Ascending aorta (tissue), 2 donors: Measurements from ENCODE around the gene TNFRSF8. TPM values are rescaled to one million over a fixed set of nuclear protein-coding genes. Genes with fewer than 3 reads are reported as not detected.

ENCODE experiments used
- DNase-seq, 2 donors: peaks; one replicate each; pipeline ENCODE4 v3.0.0-alpha.2; 2019; ENCODE audit warnings: low spot score in 2 of 2
- H3K27ac ChIP-seq, 2 donors: fragments of 200-600 bp; sonication (generic); one replicate each; pipeline ENCODE4 v1.5.1; 2016 to 2017; ENCODE audit warnings: mild to moderate bottlenecking in 1 of 2
- H3K27me3 ChIP-seq: fragments of 200-600 bp; sonication (generic); one replicate; pipeline ENCODE4 v1.5.1; 2017
- H3K36me3 ChIP-seq, 2 donors: fragments of 200-600 bp; sonication (generic); one replicate each; pipeline ENCODE4 v1.5.1; 2016
- H3K4me1 ChIP-seq, 2 donors: fragments of 200-600 bp; sonication (generic); one replicate each; pipeline ENCODE4 v1.5.1; 2016 to 2017; ENCODE audit warnings: mild to moderate bottlenecking in 1 of 2
- H3K4me3 ChIP-seq, 2 donors: fragments of 200-600 bp; sonication (generic); one replicate each; pipeline ENCODE4 v1.5.1; 2016 to 2017; ENCODE audit warnings: mild to moderate bottlenecking in 1 of 2
- H3K9me3 ChIP-seq, 2 donors: fragments of 200-600 bp; sonication (generic); one replicate each; pipeline ENCODE4 v1.5.1; 2016
- CTCF ChIP-seq, 3 experiments: fragments of 200-600 bp in 2 of 3; fragments of 450-650 bp in 1 of 3; sonication (generic) in 2 of 3; IDR thresholded peaks; one replicate each; pipeline ENCODE4 v1.5.1; 2016 to 2019; ENCODE audit warnings: antibody characterized with exemption in 3 of 3, mild to moderate bottlenecking in 1 of 3, moderate library complexity in 1 of 3
- intact Hi-C: fragments of 100-400 bp; cut with DNase I; formaldehyde crosslinking; loops from one replicate; pipeline ENCODE4 v1.15.1; 2023
- total RNA-seq: library from RNA; depleted of rRNA; stranded (reverse); fragments of >200 nt; gene quantifications from one replicate; pipeline ENCODE4 v1.1.0, GENCODE V29; 2016

Gene TNFRSF8
- total RNA-seq, 1 donor from 2014 or later, result 22.8 TPM

GRCh38 chr1:12078575-12078937 is 15.5 kb downstream of the TNFRSF8 start:
- Histone ChIP-seq H3K27ac (no peak overlapping the region), H3K4me1 (no peaks in the 10 kb centered on the region), H3K9me3 (no peaks in the 10 kb centered on the region), H3K36me3 (no peaks in the 10 kb centered on the region), H3K27me3 (no peaks in the 10 kb centered on the region), H3K4me3 (no peak overlapping the region)
- no peak for TF ChIP-seq CTCF (IDR thresholded peaks at IDR 0.05)
- intact Hi-C loops, result no loop called here
- DNase-seq, result no peak

GRCh38 chr1:12078938-12079861 is 16.1 kb downstream of the TNFRSF8 start:
- TF ChIP-seq CTCF (IDR thresholded peaks at IDR 0.05), result peak in 2 of 3 experiments; percentile 6 to 42
- Histone ChIP-seq H3K4me3 (no peak overlapping the region), H3K4me1 (no peaks in the 10 kb centered on the region), H3K36me3 (no peaks in the 10 kb centered on the region), H3K27ac (no peak overlapping the region), H3K27me3 (no peaks in the 10 kb centered on the region), H3K9me3 (no peaks in the 10 kb centered on the region)
- no peak for DNase-seq
- intact Hi-C loops, result no loop called here

GRCh38 chr1:12080156-12080555 is 17.1 kb downstream of the TNFRSF8 start:
- Histone ChIP-seq H3K27me3 (no peaks in the 10 kb centered on the region), H3K36me3 (no peaks in the 10 kb centered on the region), H3K9me3 (no peaks in the 10 kb centered on the region), H3K4me1 (no peaks in the 10 kb centered on the region), H3K27ac (no peak overlapping the region), H3K4me3 (no peak overlapping the region)
- no peak for DNase-seq
- no peak for TF ChIP-seq CTCF (IDR thresholded peaks at IDR 0.05)
- intact Hi-C loops, result no loop called here

GRCh38 chr1:12080773-12081556 is 17.9 kb downstream of the TNFRSF8 start:
- Histone ChIP-seq H3K4me3 (no peak overlapping the region), H3K9me3 (no peaks in the 10 kb centered on the region), H3K4me1 (no peaks in the 10 kb centered on the region), H3K27me3 (no peaks in the 10 kb centered on the region), H3K27ac (no peak overlapping the region), H3K36me3 (no peaks in the 10 kb centered on the region)
- TF ChIP-seq CTCF (IDR thresholded peaks at IDR 0.05), result no peak
- intact Hi-C loops, result no loop called here
- no peak for DNase-seq

GRCh38 chr1:12081648-12082396 is 18.7 kb downstream of the TNFRSF8 start:
- Histone ChIP-seq H3K4me1 (no peaks in the 10 kb centered on the region), H3K36me3 (no peaks in the 10 kb centered on the region), H3K27ac (no peak overlapping the region), H3K9me3 (no peaks in the 10 kb centered on the region), H3K4me3 (no peak overlapping the region), H3K27me3 (no peaks in the 10 kb centered on the region)
- DNase-seq, result no peak
- TF ChIP-seq CTCF (IDR thresholded peaks at IDR 0.05), result no peak
- intact Hi-C loops, result no loop called here
